Measurements from ENCODE around the gene CNST.

Gene CNST, protein sequence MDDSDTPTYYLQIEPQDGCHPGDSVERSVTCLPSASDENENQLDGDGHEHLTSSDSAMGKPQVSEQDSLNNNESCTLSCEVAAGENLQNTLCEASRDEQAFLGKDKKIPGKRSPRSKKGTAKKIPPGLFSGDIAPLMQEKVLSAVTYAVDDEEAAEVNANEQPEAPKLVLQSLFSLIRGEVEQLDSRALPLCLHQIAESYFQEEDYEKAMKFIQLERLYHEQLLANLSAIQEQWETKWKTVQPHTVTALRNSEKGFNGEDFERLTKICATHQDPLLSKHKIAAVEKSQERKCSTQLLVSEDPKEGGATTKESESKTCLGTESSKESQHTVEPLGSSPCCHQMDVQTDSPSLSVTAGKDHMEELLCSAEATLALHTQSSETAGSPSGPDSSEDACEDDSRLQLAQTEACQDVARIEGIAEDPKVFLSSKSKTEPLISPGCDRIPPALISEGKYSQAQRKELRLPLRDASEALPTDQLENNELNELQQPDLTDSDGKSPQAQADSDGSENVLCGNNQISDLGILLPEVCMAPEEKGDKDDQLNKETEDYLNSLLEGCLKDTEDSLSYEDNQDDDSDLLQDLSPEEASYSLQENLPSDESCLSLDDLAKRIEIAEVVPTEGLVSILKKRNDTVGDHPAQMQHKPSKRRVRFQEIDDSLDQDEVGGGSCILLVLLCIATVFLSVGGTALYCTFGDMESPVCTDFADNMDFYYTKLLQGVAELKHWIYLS

DNA sequence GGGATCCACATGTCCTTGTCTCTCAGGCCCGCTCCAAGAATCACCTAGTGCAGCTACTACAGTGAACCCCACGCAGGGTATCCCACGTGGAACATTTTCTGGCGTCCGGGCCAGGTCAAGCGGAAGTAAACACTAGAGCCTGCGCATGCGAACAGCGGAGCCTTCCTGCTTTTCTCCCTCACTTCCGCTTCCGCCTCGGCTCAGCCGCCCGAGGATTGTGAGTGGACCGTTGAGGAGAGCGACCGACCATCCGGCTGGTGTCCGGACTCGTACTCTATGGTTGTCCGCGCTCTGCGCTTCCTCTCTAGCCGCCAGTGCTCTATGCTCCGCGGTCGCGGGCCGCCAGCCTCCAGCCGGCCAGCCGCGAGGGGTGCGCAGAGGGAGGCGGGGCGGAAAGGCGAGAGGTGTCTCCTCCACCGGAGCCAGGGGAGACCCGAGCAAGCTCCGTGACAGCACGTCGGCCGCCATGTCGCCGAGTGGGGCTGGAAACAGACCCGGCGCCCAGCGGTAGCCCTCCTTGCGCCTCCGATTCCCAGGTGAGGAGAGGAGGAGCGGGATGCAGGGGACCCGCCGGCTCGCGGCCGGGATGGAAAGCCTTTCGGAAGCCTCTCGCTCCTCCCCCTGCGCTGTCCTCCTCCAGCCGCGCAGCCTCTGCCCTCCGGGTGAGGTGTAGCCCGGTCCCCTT, at the start of gene CNST, which contains the start of gene TFB2M:
CNST (plus strand) TSS at position 329 of the 685 bp plus-strand sequence. CDS start 25,107 bp downstream, outside the sequence.
TFB2M (minus strand) TSS at position 134 of the 685 bp plus-strand sequence; CDS start at position 11, 123 bp downstream.
- DNase-seq, result peak; percentile 97

GRCh38 chr1:246517391-246517790, 48.9 kb upstream of the CNST start:
- no peak for DNase-seq

- DNase-seq, result no peak
Measured at GRCh38 chr1:246518456-246519205, 47.6 kb upstream of the CNST start.

DNA sequence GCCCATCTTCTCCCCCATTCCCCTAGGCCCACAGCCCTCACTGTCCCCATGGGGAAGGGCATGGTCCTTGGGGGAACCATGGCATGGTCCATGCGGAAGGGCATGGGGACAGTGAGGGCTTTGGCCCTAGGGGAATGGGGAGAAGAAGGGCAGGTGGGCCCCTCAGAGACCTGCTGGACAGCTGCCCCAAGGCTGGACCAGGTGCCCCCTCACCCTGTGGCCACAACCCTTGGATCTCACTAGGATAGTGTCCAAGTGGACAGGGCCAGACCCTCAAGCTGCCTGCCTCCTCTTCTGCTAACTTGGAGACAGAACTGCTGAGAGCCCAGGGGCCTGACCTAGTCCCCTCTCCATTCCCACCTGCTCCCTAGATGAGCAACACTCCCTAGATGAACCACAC, 46.7 kb upstream of the CNST start:
- DNase-seq, result no peak

GRCh38 chr1:246526380-246526779, 39.9 kb upstream of the CNST start:
- no peak for DNase-seq

- no peak for DNase-seq
Measured at GRCh38 chr1:246526915-246527314, 39.3 kb upstream of the CNST start.

GRCh38 chr1:246527402-246528088, 38.7 kb upstream of the CNST start:
- DNase-seq, result peak; percentile 45

DNA sequence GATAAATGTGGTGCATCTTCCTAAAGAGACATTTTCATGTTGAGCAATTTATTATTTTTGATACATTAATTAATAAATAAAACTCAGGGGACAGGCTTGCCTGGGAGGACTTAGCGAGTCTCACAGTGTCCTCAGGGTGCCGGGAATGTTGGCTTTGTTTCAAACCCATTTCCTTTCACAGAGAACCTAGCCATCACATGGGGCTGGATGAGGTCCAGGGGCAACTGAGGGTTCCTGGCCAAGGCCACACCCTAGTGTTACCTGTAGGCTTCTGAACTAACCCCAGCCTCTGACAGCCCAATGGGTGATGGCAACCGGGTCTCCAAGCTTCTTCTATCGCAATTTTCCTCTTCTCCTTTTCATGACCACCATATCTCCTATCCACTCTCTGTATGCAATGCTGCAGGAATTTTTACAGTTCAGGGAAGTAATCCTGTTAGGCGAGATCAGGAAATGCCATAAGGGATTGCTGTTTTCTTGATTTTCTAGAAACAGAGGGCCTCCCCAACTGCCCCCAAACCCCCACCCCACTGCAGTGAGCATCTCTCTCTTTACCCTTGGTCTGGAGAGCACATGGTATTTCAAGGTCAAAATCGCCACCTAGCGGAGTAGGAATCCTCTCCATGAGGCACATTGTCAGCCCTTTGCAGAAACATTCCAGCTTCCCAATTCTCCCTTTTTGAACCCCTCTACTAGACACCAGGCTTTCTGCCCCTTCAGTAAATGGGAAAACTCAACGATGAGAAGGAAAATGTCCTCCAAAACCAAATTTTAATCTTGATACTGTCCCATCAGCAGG, 37.1 kb upstream of the CNST start:
- DNase-seq, result no peak

DNA sequence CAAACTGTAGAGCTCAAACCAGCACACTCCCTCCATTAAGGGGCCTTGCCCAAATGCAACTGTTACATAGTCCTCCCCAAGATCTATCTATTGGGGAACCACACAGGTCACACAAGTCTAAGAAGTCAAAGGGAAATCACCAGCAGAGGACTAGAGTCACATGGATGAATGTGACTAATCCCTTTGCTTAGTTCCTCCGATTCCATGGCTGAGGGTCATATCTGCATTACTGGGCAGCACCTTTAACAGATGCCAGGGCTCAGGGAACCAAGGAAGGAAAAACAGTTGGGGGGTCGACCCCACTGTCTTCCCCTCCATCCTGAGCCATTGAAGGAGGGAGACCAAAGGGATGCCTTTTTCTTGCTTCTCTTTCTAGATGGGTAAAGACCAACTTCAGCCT, 35.8 kb upstream of the CNST start:
- DNase-seq, result no peak

- DNase-seq, result no peak
Measured at GRCh38 chr1:246532519-246532918, 33.7 kb upstream of the CNST start.

DNA sequence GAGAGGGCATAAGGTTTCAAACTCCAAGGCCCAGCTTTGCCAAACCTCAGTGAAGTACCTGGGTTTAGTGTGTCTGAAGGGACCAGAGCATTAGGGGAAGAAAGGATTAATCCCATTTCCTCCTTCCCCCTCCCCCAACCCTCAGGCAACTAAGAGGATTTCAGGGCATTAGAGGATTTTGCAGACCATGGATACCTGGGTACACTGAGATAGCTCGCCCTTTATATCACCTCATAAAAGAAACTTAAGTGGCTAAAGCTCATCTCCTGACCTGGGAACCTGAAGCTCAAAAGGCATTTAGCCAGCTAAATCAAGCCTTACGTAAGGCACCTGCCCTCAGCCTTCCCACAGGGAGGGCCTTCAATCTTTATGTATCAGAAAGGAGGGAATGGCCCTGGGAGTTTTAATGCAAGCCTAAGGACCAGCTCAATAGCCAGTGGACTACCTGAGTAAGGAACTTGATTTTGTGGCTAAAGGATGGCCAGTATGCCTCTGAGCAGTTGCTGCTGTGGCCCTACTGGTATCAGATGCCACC, 32.8 kb upstream of the CNST start:
- DNase-seq, result no peak

DNA sequence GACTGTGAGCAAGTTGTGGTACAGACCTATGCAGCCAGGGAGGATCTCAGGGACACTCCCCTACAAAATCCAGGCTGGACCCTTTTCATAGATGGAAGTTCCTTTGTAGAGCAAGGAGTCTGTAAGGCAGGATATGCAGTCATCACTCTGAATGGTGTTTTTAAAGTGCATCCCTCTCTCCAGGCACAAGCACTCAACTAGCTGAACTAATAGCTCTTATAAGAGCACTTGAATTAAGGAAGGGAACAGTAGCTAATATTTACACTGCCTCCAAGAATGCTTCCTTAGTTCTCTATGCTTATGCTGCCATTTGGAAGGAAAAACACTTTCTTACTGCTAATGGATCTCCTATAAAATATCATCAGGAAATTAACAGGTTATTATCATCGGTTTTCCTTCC, 32.1 kb upstream of the CNST start:
- no peak for DNase-seq

DNA sequence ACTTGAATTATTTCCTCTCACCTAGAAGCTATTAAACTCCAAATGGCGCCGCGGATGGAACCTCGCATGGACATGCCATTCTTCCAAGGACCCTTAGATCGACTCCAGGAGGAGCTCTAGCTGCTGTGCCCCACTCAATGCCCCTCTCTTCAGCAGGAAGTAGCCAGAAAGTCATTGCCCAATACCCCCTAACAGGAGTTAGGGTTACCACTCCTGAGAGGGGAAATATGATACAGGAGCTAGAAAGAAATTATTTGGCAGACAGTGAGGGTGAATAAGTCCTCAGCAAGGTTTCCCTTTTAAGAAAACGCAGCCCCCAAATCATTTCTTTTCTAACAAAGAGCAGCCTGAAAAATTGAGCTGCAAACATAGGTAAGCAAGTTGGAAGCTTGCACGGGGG, 28.8 kb upstream of the CNST start:
- no peak for DNase-seq

DNA sequence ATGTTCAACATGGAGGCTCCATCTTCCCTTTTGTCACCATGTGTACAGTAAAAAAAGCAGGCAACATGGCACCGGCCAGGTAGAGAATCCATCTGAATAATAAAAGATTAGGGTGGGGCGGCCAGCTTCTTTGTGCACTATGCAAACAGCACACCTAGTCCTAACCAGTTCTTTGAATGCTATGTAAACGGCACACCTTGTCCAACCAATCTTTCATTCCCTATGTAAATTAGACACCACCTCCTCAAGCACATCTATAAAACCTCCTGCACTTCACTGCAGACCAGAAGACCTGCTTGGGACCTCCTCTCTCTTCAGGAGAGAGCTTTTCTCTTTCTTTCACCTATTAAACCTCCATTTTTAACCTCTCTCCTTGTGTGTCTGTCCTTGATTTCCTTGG, 28.4 kb upstream of the CNST start:
- DNase-seq, result no peak

- DNase-seq, result no peak
Measured at GRCh38 chr1:246540738-246541491, 25.3 kb upstream of the CNST start.

DNA sequence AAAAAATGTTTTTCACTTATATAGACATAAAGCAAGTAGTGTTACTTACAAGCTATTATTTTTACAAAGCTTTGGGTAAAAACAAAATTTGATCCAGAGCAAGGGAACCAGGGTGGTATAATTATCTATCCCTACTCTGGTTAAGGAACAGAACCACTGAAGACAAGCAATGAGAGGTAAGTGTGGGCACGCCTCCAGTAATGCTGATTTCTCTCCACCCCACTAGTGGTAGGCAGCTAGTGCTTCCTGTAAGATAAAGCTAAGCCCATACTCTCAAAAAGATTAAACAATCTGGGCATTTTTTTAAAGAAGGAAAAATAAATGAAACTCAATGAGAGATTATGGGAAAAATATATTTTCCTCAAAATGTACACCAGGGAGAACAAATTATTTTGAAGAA, 22.3 kb upstream of the CNST start:
- DNase-seq, result no peak

DNA sequence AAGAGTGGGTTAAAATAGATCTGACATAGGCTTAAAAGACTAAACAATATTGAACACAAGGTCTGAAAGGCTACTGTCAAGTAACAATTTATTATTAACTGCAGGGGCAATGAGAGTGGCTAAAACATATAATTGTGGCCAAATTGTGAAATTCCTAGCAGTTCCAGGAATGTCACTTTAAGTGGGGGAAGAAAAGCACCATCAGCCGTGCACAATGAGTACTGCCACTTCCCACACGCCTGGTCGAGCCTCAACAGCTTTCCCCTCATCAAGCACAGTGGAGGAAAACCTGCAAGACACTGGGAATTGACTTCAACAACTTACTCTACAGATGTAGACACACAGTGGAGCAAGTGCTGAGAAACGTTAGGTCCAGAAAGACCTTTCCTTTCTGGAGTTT, 16.6 kb upstream of the CNST start:
- DNase-seq, result no peak

- no peak for DNase-seq
Measured at GRCh38 chr1:246550402-246550801, 15.9 kb upstream of the CNST start.

DNA sequence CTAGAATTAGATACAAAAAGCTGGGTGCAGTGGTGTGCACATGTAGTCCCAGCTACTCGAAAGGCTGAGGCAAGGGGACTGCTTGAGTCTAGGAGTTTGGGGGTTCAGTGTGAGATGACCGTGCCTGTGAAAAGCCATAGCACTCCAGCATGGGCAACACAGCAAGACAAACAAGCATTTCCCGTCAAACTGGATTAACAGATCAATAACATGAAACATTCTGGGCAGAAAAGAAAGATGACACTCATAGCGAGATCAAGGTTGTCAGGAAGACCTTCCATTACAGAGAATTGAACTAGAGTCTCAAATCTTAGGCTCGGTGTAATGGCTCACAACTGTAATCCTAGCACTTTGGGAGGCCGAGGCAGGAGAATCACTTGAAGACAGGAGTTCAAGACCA, 14.1 kb upstream of the CNST start:
- DNase-seq, result no peak

- DNase-seq, result no peak
Measured at GRCh38 chr1:246554201-246554600, 12.1 kb upstream of the CNST start.
